Kidney epithelial cell (primary cell): Measurements from ENCODE around the gene NANOGP8. TPM values are rescaled to one million over a fixed set of nuclear protein-coding genes. Genes with fewer than 3 reads are reported as not detected.
A peak's percentile ranks its signal among the peaks of the same experiment; 100 is the strongest.

ENCODE experiments used
- DNase-seq: peaks from one replicate; pipeline ENCODE4 v3.0.0-alpha.2; 2010; ENCODE audit warnings: low read depth
- H3K27me3 ChIP-seq: 2 replicates; pipeline ENCODE4 v1.6.0; 2011; ENCODE audit warnings: low read length; ENCODE audit not compliant: control insufficient read depth, insufficient read depth
- H3K36me3 ChIP-seq: 2 replicates; pipeline ENCODE4 v1.5.1; 2011; ENCODE audit warnings: low read length; ENCODE audit not compliant: control insufficient read depth, insufficient read depth
- H3K4me3 ChIP-seq: 2 replicates; pipeline ENCODE4 v1.5.1; 2011; ENCODE audit warnings: low read depth, mild to moderate bottlenecking, control low read depth, low read length
- total RNA-seq: library from RNA; depleted of rRNA; stranded (reverse); fragments of >200 nt; gene quantifications from 2 replicates; pipeline ENCODE4 v1.2.3, GENCODE V29; 2015
- TF ChIP-seq, protein P1 (sequence below): IDR thresholded peaks from 2 replicates; pipeline ENCODE4 v1.5.1; 2011; ENCODE audit warnings: mild to moderate bottlenecking, moderate library complexity, low read length, control low read depth, inconsistent platforms; ENCODE audit not compliant: insufficient read depth, poor library complexity, severe bottlenecking

The NANOGP8 gene
- total RNA-seq, 1 donor from 2014 or later, result not detected

DNA sequence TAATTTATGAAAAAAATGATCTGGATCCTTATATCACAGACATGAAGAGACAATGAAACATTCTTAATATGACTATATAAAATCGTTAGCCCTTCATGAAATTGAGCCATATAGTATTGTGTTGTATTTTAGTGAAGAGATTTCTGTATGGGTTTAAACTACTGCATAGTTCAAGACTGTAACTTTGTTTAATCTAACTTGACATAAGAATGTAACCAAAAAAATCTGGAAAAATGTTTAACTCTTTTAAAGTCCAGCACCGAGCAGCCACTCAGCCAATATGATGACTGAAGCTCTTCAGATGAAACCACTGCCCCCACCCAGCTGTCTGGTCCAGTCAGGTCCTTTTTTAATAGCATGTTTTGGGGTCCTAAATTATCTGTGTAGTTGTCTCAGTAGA is 4.9 kb downstream of the NANOGP8 start:
- no peak for DNase-seq
- TF ChIP-seq, protein P1, sequence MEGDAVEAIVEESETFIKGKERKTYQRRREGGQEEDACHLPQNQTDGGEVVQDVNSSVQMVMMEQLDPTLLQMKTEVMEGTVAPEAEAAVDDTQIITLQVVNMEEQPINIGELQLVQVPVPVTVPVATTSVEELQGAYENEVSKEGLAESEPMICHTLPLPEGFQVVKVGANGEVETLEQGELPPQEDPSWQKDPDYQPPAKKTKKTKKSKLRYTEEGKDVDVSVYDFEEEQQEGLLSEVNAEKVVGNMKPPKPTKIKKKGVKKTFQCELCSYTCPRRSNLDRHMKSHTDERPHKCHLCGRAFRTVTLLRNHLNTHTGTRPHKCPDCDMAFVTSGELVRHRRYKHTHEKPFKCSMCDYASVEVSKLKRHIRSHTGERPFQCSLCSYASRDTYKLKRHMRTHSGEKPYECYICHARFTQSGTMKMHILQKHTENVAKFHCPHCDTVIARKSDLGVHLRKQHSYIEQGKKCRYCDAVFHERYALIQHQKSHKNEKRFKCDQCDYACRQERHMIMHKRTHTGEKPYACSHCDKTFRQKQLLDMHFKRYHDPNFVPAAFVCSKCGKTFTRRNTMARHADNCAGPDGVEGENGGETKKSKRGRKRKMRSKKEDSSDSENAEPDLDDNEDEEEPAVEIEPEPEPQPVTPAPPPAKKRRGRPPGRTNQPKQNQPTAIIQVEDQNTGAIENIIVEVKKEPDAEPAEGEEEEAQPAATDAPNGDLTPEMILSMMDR, result no peak
- Histone ChIP-seq H3K4me3 (no peak overlapping the region), H3K36me3 (no peaks in the 10 kb centered on the region), H3K27me3 (no peaks in the 10 kb centered on the region)

- TF ChIP-seq, protein P1, result peak; percentile 80
- H3K36me3 ChIP-seq, result no peaks in the 10 kb centered on the region
- no peak overlapping the region for H3K4me3 ChIP-seq
- H3K27me3 ChIP-seq, result no peaks in the 10 kb centered on the region
- peak; percentile 19 for DNase-seq
These were observed 6.7 kb downstream of the NANOGP8 start for GRCh38 chr15:35078221-35078915.

DNA sequence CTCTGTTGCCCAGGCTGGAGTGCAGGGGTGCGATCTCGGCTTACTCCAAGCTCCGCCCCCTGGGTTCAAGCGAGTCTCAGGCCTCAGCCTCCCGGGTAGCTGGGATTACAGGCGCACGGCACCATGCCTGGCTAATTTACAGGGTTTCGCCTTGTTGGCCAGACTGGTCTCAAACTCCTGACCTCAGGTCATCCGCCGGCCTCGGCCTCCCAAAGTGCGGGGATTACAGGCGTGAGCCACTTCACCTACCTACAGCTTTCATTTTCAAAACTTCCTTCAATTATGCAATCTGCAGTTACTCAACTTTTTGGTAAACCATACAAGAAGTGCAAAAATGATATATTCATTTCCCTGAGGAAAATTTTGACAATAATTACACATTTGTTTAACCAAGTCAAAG is 14.0 kb downstream of the NANOGP8 start:
- Histone ChIP-seq H3K27me3 (no peaks in the 10 kb centered on the region), H3K36me3 (no peaks in the 10 kb centered on the region), H3K4me3 (no peak overlapping the region)
- TF ChIP-seq, protein P1, result no peak
- no peak for DNase-seq

DNA sequence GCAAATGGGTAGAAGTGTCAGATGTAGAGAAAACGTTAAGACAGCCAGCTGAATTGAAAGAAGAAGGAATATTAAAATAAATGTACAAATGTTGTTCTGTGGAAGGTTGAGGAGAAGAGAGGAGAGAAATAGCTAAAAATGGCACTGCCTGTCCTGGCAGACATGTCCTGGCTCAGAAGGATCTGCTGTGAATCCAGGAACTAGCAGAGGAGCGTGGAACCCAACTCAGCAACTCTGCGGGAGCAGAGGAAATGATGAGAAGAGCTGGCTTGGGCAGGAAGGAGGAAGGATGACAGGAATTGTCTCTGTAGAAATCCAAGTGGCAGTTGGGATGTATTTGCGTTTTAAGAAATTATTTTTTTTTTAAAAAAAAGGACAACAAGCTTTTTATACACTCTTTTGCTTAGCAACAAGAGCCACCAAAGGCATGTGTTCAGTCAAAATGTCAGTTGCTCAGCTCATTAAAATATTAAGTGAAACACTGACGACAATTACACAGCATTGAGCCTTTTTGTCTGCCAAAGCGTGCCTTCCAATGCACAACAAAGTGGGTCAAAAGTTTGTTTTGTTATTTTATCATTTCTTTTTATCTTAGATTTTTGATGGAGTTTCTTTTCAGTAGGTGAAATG is 16.1 kb downstream of the NANOGP8 start:
- TF ChIP-seq, protein P1, result no peak
- no peaks in the 10 kb centered on the region for H3K36me3 ChIP-seq
- no peak for DNase-seq

DNA sequence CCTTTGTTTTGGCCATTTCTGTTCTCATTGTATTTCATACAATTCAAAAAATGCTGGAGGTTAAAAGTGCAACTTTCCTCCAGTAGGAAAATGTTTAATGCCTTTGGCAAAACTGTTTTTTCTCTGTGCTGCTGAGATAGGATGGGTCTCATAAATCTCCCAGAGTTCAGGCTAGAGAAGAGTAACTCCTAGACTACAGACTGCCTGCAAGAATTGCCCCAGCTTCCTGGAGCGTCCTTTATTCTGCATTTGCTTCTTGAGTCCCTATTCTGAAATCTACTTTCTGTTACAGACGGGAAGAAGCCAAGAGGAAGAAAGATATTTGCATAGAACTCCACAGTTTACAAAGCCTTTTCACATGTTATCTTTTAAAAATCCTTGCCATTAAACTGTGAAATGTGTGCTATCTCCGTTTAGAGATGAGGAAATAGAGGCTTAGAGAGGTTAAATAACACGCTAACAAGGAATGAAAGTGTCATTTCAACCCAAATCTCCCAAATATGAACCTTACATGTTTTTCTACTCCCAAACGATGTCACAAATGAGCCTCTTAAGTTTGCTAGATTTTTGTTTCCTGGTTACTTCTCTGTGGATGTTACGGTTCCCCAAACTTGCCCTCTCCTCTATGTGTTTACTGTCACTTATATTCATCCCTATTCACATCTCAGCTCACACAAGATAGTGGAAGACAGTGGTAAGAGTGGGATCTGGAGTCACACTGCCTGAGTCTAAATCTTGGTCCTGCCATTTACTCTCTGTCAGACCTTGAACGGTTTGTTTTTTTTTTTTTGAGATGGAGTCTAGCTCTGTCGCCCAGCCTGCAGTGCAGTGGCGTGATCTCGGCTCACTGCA is 17.4 kb downstream of the NANOGP8 start:
- Histone ChIP-seq H3K36me3 (no peaks in the 10 kb centered on the region), H3K27me3 (no peaks in the 10 kb centered on the region), H3K4me3 (no peak overlapping the region)
- TF ChIP-seq, protein P1, result no peak
- no peak for DNase-seq

More for the DNA sequence above, 16.1 kb downstream of the NANOGP8 start:
- Histone ChIP-seq H3K27me3 (no peaks in the 10 kb centered on the region), H3K4me3 (no peak overlapping the region)
